ENCODE data around the gene DNAJC16.

The DNAJC16 gene

GRCh38 chr1:15616373-15617172 lies 89.9 kb downstream of the DNAJC16 start:
- no peak for TF ChIP-seq CTCF (IDR thresholded peaks at IDR 0.05; ENCODE audit: extremely low read depth, missing control alignments)
- DNase-seq (ENCODE audit: low spot score) = no peak

GRCh38 chr1:15617173-15618076 lies 90.8 kb downstream of the DNAJC16 start, which contains the start of gene DDI2:
TSS of gene DDI2 (plus strand) at chr1:15617458. CDS start at chr1:15617671, 213 bp downstream.
- DNase-seq (ENCODE audit: low spot score) = peak; percentile 96

GRCh38 chr1:15618077-15618654 lies 91.5 kb downstream of the DNAJC16 start:
- DNase-seq (ENCODE audit: low spot score) = peak; percentile 71
- TF ChIP-seq CTCF (IDR thresholded peaks at IDR 0.05; ENCODE audit: extremely low read depth, missing control alignments) = no peak

More at GRCh38 chr1:15617173-15618076, 90.8 kb downstream of the DNAJC16 start, which contains the start of gene DDI2:
- TF ChIP-seq CTCF (IDR thresholded peaks at IDR 0.05; ENCODE audit: extremely low read depth, missing control alignments) = no peak

GRCh38 chr1:15618655-15619525 lies 92.2 kb downstream of the DNAJC16 start:
- TF ChIP-seq CTCF (IDR thresholded peaks at IDR 0.05; ENCODE audit: extremely low read depth, missing control alignments) = no peak
- DNase-seq (ENCODE audit: low spot score) = no peak

GRCh38 chr1:15620155-15620545 lies 93.5 kb downstream of the DNAJC16 start:
- no peak for DNase-seq (ENCODE audit: low spot score)

More at GRCh38 chr1:15620155-15620545, 93.5 kb downstream of the DNAJC16 start:
- TF ChIP-seq CTCF (IDR thresholded peaks at IDR 0.05; ENCODE audit: extremely low read depth, missing control alignments) = no peak

Data from GM20000 (cell line).